ENCODE results near the gene KCND3. TPM values are rescaled to one million over a fixed set of nuclear protein-coding genes. Genes with fewer than 3 reads are reported as not detected.

The KCND3 gene
- total RNA-seq, 1 experiment from 2014 or later = not detected

DNA sequence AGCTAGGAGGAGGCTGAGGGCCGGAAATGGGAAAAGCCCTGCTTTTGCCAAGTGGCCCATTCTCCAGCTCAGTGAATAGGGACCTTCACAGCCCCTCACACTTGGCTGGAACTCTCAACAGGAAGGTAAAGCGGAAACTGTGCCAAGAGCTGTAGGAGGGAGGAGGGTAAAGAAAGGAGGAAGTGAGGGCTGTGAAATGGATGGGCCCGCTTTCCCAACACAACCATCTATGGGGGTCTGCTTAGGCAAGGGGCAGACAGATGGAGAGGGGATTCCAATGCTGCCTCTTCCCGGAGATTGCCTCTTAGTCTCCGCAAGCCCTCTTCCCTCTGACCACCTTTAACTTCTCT, 255.5 kb downstream of the KCND3 start:
- intact Hi-C loops (cut with micrococcal nuclease) = no loop called here
- H3K4me3 Mint-ChIP-seq (ENCODE audit: unreplicated experiment) = no peak overlapping the region
- peaks cover 12% of the 10 kb centered on the region for H3K4me1 Mint-ChIP-seq (ENCODE audit: insufficient read depth, unreplicated experiment)
- no peaks in the 10 kb centered on the region for H3K36me3 Mint-ChIP-seq (ENCODE audit: insufficient read depth, unreplicated experiment)
- TF ChIP-seq, protein P1, sequence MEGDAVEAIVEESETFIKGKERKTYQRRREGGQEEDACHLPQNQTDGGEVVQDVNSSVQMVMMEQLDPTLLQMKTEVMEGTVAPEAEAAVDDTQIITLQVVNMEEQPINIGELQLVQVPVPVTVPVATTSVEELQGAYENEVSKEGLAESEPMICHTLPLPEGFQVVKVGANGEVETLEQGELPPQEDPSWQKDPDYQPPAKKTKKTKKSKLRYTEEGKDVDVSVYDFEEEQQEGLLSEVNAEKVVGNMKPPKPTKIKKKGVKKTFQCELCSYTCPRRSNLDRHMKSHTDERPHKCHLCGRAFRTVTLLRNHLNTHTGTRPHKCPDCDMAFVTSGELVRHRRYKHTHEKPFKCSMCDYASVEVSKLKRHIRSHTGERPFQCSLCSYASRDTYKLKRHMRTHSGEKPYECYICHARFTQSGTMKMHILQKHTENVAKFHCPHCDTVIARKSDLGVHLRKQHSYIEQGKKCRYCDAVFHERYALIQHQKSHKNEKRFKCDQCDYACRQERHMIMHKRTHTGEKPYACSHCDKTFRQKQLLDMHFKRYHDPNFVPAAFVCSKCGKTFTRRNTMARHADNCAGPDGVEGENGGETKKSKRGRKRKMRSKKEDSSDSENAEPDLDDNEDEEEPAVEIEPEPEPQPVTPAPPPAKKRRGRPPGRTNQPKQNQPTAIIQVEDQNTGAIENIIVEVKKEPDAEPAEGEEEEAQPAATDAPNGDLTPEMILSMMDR (IDR thresholded peaks at IDR 0.05; ENCODE audit: unreplicated experiment) = no peak
- H3K27me3 Mint-ChIP-seq (ENCODE audit: insufficient read depth, unreplicated experiment) = no peaks in the 10 kb centered on the region
- no peaks in the 10 kb centered on the region for H3K9me3 Mint-ChIP-seq (ENCODE audit: unreplicated experiment)
- BruUV-seq (replicated peaks) = no TSS peak
- ChIA-PET CTCF (interaction anchor here (9.9 kb wide), 1 partner anchor 19 kb away, joined by 94 read pairs; no protein-coding TSS in a partner anchor), POLR2A (interaction anchor here (1.0 kb wide), 1 partner anchor 21 kb away, joined by 4 read pairs; no protein-coding TSS in a partner anchor)
- H3K27ac Mint-ChIP-seq (ENCODE audit: low read depth, unreplicated experiment) = no peak overlapping the region
- no peak for DNase-seq (ENCODE audit: unreplicated experiment)

- no peak overlapping the region for H3K27ac Mint-ChIP-seq (ENCODE audit: low read depth, unreplicated experiment)
Observed at GRCh38 chr1:111733183-111733991, 256.1 kb downstream of the KCND3 start.

DNA sequence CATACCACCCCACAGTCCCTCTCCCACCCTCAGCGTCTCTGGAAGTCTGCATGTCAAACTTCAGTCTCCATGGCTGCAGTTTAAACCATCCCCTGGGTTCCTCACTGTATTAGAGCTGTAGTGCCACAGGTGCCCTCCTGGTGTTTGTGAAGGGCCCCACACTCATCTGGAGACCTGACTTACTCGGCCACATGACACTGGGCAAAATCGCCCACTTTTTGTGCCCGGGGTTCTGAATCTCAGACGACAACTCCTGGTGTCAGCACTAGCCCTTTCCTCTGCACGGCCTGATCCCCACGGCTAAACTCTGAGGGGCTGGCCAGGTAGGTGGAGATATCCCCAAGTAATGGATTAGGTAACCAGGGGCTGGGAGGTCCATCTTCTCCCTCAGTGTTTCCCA, 256.8 kb downstream of the KCND3 start:
- CTCF ChIA-PET = interaction anchor here (0.9 to 9.9 kb wide), 4 partner anchors 11 to 22 kb away, joined by 5 to 94 read pairs (median 8); no protein-coding TSS in a partner anchor
- H3K36me3 Mint-ChIP-seq (ENCODE audit: insufficient read depth, unreplicated experiment) = no peaks in the 10 kb centered on the region
- no peak overlapping the region for H3K4me3 Mint-ChIP-seq (ENCODE audit: unreplicated experiment)
- peaks cover 7% of the 10 kb centered on the region for H3K4me1 Mint-ChIP-seq (ENCODE audit: insufficient read depth, unreplicated experiment)
- no peaks in the 10 kb centered on the region for H3K9me3 Mint-ChIP-seq (ENCODE audit: unreplicated experiment)
- POLR2A ChIA-PET = no interaction called here
- intact Hi-C loops (cut with micrococcal nuclease) = no loop called here
- BruUV-seq (replicated peaks) = no TSS peak
- H3K27me3 Mint-ChIP-seq (ENCODE audit: insufficient read depth, unreplicated experiment) = no peaks in the 10 kb centered on the region
- no peak for DNase-seq (ENCODE audit: unreplicated experiment)
- no peak overlapping the region for H3K27ac Mint-ChIP-seq (ENCODE audit: low read depth, unreplicated experiment)
- TF ChIP-seq, protein P1 (IDR thresholded peaks at IDR 0.05; ENCODE audit: unreplicated experiment) = no peak

More at GRCh38 chr1:111733183-111733991, 256.1 kb downstream of the KCND3 start:
- DNase-seq (ENCODE audit: unreplicated experiment) = peak; percentile 31
- TF ChIP-seq, protein P1 (IDR thresholded peaks at IDR 0.05; ENCODE audit: unreplicated experiment) = no peak
- ChIA-PET CTCF (interaction anchor here (2.0 to 9.9 kb wide), 2 partner anchors 14 to 18 kb away, joined by 11 to 94 read pairs; no protein-coding TSS in a partner anchor), POLR2A (interaction anchor here (1.0 kb wide), 1 partner anchor 22 kb away, joined by 4 read pairs; no protein-coding TSS in a partner anchor)
- Mint-ChIP-seq H3K27me3 (ENCODE audit: insufficient read depth, unreplicated experiment) (no peaks in the 10 kb centered on the region), H3K36me3 (ENCODE audit: insufficient read depth, unreplicated experiment) (no peaks in the 10 kb centered on the region), H3K9me3 (ENCODE audit: unreplicated experiment) (no peaks in the 10 kb centered on the region), H3K4me1 (ENCODE audit: insufficient read depth, unreplicated experiment) (peaks cover 12% of the 10 kb centered on the region), H3K4me3 (ENCODE audit: unreplicated experiment) (no peak overlapping the region)
- intact Hi-C loops (cut with micrococcal nuclease) = no loop called here
- BruUV-seq (replicated peaks) = no TSS peak

DNA sequence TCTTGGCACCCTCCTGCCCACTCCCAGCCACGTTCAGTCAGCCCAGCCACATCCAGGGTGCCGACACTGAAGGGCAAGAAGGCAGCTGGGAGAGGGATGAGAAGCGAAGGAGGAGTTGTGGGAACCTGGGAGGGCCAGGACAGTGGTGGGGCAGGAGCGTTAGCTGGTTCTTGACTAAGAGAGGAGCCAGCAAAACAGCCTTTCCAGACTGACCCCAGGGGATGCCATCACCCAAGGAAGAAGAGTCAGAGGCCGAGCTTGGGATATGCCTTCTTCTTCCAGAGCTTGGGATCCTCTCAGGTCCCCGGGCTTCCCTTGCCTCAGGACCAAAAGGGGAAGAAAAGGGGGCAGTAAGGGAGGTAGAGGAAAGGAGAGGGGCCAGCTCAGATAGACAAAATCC, 257.5 kb downstream of the KCND3 start:
- TF ChIP-seq, protein P1 (IDR thresholded peaks at IDR 0.05; ENCODE audit: unreplicated experiment) = no peak
- Mint-ChIP-seq H3K9me3 (ENCODE audit: unreplicated experiment) (no peaks in the 10 kb centered on the region), H3K27me3 (ENCODE audit: insufficient read depth, unreplicated experiment) (no peaks in the 10 kb centered on the region), H3K36me3 (ENCODE audit: insufficient read depth, unreplicated experiment) (no peaks in the 10 kb centered on the region), H3K4me3 (ENCODE audit: unreplicated experiment) (no peak overlapping the region), H3K4me1 (ENCODE audit: insufficient read depth, unreplicated experiment) (no peaks in the 10 kb centered on the region), H3K27ac (ENCODE audit: low read depth, unreplicated experiment) (no peak overlapping the region)
- no peak for DNase-seq (ENCODE audit: unreplicated experiment)
- intact Hi-C loops (cut with micrococcal nuclease) = no loop called here
- ChIA-PET CTCF (interaction anchor here (0.9 to 9.9 kb wide), 5 partner anchors 12 to 37 kb away, joined by 3 to 94 read pairs (median 5); no protein-coding TSS in a partner anchor), POLR2A (no interaction called here)
- no TSS peak for BruUV-seq (replicated peaks)

All from MCF 10A (cell line).